NCI-H510A (cell line): ENCODE results near the gene AXIN1.
"Not testable (repeated sequence)": the region's sequence is repeated elsewhere in the genome, so short reads cannot be mapped to it uniquely, and the experiment has no call there.

Experiments used
- DNase-seq: peaks from one replicate; lab custom pipeline; 2025; lab: John Stamatoyannopoulos, UW

AXIN1 gene

DNA sequence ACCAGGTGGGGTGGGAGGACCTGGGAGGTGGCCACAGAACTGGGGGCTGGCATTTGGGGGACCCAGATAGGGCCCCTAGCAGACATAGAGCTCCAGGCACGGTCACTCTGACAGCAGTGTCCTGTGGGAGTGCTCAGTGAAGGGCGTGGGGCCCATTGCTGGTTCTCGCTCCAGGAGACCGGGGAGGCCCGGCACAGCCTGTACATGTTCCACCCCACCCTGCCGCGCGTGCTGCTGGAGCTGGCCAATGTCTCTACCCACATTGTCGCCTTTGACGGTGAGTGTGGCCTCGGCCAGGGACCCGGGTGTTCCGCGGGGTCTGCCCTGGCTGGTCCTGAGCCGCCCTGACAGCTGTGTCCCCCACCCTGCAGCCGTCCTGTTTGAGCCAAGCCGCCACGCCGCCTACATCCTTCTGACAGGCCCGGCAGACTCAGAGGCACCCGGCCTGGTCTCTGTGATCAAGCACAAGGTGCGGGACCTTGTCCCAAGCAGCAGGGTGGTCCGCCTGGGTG lies 88.0 kb downstream of the AXIN1 start:
- DNase-seq: no peak

DNA sequence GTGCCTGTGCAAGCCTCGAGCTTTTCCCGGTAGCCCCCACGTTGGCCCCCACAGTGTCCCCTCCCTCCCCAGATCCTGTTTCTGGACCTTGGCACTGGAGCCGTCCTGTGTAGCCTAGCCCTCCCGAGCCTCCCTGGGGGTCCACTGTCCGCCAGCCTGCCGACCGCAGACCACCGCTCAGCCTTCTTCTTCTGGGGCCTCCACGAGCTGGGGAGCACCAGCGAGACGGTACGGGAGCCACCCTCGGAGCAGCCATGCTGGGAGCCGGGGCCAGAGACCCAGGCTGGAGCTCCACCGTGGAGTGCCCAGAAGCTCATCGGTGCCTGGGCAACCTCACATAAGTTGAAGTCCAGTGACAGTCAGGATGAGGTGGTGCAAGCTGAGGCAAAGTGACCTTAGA lies 88.6 kb downstream of the AXIN1 start:
- no peak for DNase-seq

DNA sequence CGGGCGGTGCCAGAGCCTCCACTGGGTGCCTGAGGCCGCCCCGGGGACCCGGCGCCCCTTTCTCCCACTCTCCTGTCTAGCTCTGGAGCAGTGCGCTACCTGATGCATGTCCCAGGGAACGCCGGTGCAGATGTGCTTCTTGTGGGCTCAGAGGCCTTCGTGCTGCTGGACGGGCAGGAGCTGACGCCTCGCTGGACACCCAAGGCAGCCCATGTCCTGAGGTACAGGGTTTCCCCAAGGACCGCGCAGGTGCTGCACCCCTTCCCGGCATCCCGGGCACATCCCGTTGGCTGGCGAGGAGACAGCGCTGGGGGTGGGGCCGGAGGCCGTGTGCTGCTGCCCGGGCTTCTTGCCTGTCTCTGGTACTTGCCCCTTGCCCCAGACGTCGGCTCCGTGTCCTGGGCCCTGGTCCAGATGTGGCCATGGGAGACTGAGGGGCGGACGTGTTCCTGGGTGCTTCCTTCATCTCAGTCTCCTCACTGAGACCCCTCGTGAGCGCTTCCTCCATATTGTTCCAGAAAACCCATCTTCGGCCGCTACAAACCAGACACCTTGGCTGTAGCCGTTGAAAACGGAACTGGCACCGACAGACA lies 89.2 kb downstream of the AXIN1 start:
- no peak for DNase-seq

DNA sequence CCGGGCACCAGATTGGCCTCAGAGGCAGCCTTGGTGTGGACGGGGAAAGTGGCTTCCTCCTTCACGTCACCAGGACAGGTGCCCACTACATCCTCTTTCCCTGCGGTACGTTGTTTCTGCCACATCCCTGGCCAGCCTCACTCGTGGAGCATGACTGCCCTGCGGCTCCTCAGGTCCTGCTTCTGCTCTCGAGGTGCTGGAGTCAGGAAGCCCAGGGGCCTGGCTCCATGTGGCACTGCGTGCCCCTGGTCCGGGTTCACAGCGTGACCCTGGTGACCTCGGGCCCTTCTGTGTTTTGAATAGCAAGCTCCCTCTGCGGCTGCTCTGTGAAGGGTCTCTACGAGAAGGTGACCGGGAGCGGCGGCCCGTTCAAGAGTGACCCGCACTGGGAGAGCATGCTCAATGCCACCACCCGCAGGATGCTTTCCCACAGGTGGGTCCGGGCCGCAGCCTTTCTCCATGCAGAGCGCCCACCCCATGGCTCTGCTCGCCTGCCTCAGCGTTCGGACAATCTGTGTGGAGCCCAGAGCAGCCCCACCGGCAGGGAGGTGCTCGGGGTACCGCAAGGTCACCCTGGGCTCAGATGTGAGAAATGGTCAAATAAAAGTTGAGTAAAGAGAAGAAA lies 90.3 kb downstream of the AXIN1 start:
- no peak for DNase-seq

DNA sequence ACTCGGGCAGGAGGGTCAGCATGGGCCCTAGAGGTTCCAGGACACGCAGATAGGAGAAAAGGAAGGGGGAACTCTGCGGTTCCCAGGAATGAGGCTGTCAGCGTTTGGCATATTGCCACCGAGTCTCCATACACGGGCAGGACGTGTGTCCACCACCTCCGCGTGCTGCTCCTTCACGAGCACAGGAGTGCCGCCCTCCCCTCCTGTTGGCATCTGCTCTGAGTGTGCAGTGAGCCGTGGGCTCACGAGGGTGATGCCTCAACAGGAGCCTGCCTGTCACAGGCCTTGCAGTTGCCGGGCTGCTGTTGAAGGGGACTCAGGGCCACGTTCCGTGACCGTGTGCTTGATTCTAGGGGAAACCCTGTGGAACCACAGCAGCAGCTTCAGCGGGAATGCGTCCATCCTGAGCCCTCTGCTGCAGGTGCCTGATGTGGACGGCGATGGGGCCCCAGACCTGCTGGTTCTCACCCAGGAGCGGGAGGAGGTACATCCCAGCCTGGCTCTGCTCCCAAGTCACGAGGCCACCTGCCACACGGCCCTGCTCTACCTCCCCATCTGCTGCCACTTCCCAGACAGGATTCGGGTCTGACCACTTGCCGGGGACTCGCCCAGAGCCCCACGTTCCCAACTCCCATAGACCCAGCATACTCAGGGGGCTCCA lies 91.4 kb downstream of the AXIN1 start:
- DNase-seq: no peak

DNA sequence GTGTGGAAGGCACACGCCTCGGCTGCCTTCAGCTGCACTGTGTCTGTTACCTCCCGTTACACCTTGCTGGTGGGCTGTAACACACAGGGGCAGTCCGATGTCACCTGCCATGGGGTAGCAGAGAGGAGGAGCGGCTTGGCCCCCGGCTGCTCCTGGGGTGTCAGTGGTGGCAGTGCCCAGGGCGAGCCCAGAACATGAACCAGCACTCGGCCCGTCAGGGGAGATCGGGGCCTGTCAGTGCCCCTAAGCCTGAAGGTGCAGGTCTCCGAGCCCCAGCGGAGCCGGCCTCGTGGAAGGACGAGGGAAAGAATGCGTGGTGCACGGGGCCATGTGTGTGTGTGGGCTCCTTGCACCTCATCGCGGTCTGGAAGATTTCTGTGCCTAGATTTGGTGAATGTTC lies 92.2 kb downstream of the AXIN1 start:
- DNase-seq: no peak

DNA sequence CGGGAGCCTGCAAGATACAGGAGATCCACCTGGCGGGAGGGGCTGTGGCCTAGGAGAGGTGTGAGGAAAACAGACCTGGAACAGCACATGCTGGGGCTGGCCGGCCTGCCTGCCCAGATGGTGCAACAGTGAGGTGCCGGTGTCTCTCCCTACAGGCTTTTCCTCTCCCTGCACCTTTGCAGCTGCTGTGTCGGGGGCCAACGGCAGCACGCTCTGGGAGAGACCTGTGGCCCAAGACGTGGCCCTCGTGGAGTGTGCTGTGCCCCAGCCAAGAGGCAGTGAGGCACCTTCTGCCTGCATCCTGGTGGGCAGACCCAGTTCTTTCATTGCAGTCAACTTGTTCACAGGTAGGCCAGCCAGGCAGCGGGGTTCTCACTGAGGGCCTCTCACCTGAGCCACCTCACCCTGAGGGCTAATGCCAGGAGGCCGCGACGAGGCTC lies 92.7 kb downstream of the AXIN1 start:
- no peak for DNase-seq

DNA sequence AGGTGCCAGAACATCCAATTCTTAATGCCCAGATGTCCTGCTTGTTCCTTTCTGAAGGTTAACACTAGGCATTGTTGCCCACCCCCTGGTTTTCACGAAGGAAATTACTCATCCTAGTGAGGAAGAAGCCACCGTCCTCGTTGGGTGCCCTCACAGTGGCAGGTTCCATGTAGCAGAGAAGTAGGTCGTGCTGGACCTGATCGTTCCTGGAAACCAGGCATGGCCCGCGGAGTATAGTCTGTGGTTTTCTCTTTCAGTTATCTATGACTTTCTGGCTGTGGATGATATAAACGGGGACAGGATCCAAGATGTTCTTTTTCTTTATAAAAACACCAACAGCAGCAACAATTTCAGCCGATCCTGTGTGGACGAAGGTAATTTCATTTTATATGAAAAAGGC lies 93.3 kb downstream of the AXIN1 start:
- no peak for DNase-seq

DNA sequence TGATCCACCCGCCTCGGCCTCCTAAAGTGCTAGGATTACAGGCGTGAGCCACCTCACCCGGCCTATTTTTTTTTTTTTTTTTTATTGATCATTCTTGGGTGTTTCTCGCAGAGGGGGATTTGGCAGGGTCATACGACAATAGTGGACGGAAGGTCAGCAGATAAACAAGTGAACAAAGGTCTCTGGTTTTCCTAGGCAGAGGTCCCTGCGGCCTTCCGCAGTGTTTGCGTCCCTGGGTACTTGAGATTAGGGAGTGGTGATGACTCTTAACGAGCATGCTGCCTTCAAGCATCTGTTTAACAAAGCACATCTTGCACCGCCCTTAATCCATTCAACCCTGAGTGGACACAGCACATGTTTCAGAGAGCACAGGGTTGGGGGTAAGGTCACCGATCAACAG lies 94.4 kb downstream of the AXIN1 start:
- DNase-seq: not testable (repeated sequence)

DNA sequence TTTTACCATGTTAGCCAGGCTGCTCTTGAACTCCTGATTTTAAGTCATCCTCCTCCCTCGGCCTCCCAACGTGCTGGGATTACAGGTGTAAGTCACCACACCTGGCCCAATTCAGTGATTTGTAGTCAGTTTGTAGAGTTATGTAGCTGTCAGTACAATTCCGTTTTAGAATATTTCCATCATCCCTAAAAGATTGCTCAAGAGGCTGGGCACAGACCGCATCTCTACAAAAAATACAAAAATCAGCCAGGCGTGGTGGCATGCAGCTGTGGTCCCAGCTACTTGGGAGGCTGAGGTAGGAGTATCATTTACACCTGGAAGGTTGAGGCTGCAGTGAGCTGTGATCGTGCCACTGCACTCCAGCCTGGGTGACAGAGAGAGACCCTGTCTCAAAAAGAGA lies 97.3 kb downstream of the AXIN1 start:
- DNase-seq: no peak

DNA sequence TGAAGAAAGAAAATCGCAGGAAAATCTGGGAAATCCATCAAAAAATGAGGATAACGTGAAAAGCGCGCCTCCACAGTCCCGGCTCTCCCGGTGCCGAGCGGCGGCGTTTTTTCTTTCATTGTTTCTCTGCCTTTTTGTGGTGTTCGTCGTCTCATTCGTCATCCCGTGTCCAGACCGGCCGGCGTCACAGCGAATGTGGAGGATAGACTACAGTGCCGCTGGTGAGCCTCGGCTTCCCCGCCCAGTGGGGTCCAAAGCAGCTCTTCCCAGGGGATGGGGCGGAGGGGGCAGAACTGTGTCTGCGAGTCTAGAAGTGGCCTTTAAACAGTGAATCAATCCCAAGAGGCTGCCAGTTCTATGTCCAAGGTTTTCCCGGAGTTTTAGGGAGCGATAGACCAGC lies 98.1 kb downstream of the AXIN1 start:
- no peak for DNase-seq

DNA sequence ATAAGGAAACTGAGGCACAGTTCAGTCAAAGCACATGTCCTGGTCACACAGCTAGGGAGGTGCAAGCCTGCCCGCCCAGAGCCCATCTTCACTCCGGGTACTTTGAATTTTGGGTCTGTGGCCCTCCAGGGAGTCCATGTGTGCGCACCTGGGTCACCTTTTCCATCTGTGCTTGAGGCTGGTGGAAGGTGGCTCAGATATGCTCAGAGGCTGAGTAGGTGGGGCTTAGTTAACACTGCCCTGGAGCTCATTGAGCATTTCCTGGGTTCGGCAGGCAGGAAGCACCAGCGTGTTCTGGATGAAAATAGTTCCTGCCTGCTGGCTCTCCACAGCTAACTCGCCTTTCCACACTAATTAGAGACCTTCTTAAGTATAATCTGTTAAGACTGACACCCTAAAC lies 98.7 kb downstream of the AXIN1 start:
- DNase-seq: no peak

DNA sequence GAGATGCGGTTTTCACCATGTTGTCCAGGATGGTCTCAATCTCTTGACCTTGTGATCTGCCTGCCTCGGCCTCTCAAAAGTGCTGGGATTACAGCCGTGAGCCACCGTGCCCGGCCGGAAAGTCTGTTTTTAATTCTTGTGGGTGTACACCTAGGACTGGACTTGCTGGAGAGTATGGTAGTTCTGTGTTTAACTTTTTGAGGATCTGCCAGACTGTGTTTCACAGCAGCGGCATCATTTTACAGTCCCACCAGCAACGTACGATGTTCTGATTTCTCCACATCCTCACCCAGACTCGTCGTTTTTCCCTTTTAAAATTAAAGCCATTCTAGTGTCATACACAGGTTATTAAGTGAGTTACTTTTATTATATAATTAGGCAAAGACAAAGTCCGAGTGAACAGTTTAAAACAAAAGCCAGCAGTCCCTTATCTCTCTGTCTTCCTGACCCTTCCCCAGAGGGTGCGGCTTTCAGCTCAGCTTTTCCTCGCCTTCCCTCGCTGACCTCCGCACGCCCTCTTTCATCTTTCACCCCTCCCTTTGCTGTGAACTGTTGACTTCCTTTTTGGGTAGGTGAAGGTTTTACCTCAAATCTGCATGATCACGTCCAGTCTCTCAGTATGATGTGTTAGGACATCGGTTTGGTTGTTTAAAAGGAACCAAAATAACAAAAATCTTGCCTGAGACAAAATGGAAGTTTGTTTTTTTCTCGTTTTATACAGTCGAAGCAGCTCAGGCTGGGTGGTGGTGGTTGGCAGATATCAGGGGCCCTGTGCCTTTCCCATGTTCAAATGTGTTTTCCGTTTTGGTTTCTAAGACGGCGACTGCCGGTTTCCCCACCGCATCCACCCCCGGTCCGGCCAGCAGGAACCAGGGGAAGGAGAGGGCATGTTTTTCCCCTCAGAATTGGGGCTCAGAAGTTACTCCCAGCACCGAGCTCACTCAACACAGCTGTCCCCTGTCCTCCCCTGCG lies 99.9 kb downstream of the AXIN1 start:
- no peak for DNase-seq

DNA sequence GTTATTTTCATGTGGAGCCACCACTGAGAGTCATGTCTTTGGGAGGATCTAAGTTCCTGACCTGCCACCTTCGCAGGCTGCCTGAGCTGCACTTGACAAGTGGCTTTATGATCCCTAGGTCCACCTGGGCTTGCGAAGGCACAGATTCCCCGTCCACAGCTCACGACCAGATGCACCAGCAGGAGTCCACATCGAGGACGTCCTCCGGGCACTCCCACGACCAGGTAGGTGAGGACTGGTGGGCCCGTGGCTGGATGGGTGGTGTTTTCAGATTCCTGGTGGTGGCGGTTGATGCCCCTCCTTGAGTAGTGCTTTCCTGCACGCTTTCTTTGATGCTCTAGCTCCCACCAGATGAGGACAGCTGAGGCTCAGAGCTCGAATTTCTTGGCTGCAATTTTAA lies 103.1 kb downstream of the AXIN1 start:
- DNase-seq: no peak

DNA sequence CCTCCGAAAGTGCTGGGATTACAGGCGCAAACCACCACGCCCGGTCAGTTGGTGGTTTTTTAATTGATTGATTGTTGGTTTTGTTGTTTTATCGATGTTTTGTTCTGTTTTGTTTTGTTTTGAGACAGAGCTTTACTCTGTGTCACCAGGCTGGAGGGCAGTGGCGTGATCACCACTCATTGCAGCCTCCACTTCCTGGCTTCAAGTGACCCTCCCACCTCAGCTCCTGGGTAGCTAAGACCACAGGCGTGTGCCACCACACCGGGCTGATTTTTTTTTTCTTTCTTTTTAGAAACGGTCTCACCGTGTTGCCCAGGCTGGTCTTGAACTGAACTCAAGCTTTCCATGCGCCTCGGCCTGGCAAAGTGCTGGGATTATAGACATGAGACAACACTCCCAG lies 105.5 kb downstream of the AXIN1 start:
- no peak for DNase-seq

DNA sequence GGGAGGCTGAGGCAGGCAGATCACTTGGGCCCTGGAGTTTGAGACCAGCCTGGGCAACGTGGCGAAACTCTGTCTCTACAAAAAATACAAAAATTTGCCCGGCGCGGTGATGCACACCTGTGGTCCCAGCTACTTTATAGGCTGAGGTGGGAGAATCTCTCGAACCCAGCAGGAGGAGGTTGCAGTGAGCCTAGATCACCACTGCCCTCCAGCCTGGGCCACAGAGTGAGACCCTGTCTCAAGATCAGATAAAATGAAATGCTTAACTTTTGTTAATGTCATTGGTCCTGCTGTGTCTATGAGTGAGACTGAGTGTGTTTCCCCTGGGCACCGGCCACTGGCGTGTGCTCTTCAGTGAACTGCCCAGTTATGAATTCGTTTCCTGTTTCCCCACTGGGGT lies 107.4 kb downstream of the AXIN1 start:
- no peak for DNase-seq

DNA sequence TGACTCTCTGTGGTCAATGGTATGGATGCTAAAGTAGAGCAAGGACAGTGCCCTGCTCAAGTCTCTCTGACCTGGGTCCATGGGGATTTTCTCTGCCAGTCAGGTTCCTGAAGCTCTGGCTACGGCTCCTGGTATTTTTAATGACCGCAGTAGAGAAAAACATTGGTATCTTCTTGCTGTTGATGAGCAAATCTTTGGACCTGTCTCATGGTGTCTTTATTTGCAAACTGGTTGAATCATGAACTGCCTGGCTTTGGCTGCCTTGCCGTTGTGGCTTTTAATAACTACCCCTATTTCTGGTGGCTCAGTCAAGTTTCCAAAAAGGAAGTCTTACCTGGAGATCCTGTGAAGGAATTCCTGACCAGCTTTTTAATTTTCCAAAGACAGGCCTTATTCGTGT lies 109.2 kb downstream of the AXIN1 start:
- DNase-seq: no peak

DNA sequence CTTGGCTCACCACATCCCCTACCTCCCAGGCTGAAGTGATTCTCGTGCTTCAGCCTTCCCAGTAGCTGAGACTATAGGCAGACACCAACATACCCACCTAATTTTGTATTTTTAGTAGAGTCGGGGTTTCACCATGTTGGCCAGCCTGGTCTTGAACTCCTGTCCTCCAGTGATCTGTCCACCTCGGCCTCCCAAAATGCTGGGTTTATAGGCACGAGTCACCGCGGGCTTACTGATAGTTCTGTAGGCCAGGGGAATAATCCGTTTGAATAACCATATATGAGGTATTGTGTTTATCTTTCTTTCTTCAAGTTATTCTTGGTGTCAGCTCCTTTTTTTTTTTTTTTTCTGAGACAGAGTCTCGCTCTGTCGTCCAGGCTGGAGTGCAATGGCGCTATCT lies 110.2 kb downstream of the AXIN1 start:
- no peak for DNase-seq

DNA sequence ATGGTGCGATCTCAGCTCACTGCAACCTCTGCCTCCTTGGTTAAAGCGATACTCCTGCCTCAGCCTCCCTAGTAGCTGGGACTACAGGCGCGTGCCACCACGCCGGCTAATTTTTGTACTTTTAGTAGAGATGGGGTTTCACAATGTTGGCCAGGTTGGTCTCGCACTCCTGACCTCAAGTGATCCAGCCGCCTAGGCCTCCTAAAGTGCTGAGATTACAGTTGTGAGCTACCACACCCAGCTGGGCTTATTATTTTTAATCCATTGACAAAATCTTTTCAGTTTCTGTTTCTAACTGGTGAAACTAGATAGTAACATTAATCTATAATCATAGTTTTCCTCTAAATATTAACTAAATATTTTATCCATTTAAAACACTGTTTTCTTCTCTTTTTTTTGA lies 112.0 kb downstream of the AXIN1 start:
- DNase-seq: no peak

DNA sequence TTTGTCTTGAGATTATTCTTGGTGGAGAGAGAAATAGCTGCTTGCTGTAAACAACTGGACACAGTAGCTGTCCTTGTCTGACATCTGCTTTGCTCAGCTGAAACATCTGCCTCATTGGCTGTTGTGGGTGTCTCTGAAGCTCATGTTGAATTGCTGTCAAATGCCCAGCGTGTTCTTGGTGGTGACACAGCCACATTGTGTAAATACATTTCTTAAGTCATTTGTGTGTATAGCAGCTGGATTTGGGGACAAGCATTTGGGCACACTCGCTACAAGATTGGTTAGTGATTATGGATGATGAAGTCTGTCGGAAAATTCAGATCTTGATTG lies 112.6 kb downstream of the AXIN1 start:
- DNase-seq: no peak
